ENCODE data around the gene AMD1. TPM values are rescaled to one million over a fixed set of nuclear protein-coding genes. Genes with fewer than 3 reads are reported as not detected.

Gene AMD1
- total RNA-seq, 1 donor from 2014 or later: 84.3 TPM

- no peak overlapping the region for H3K27ac Mint-ChIP-seq
- H3K4me3 Mint-ChIP-seq: no peak overlapping the region
- no peaks in the 10 kb centered on the region for H3K9me3 Mint-ChIP-seq
- no peak for DNase-seq (ENCODE audit: extremely low spot score, unreplicated experiment)
- H3K36me3 Mint-ChIP-seq: no peaks in the 10 kb centered on the region
- TF ChIP-seq CTCF (conservative IDR thresholded peaks at IDR 0.05): no peak
- H3K4me1 Mint-ChIP-seq (ENCODE audit: unreplicated experiment): no peaks in the 10 kb centered on the region
- H3K27me3 Mint-ChIP-seq: no peaks in the 10 kb centered on the region
Observed at GRCh38 chr6:110858016-110858415, 16.6 kb upstream of the AMD1 start.

- Mint-ChIP-seq H3K9me3 (no peaks in the 10 kb centered on the region), H3K27me3 (no peaks in the 10 kb centered on the region), H3K36me3 (no peaks in the 10 kb centered on the region), H3K4me1 (ENCODE audit: unreplicated experiment) (no peaks in the 10 kb centered on the region), H3K27ac (no peak overlapping the region), H3K4me3 (no peak overlapping the region)
- no peak for TF ChIP-seq CTCF (conservative IDR thresholded peaks at IDR 0.05)
- no peak for DNase-seq (ENCODE audit: extremely low spot score, unreplicated experiment)
Observed at GRCh38 chr6:110858562-110859214, 15.9 kb upstream of the AMD1 start.

- DNase-seq (ENCODE audit: extremely low spot score, unreplicated experiment): no peak
- Mint-ChIP-seq H3K4me3 (no peak overlapping the region), H3K27me3 (no peaks in the 10 kb centered on the region), H3K27ac (no peak overlapping the region), H3K9me3 (no peaks in the 10 kb centered on the region), H3K4me1 (ENCODE audit: unreplicated experiment) (no peaks in the 10 kb centered on the region), H3K36me3 (no peaks in the 10 kb centered on the region)
- TF ChIP-seq CTCF (conservative IDR thresholded peaks at IDR 0.05): no peak
Observed at GRCh38 chr6:110859335-110859792, 15.2 kb upstream of the AMD1 start.

- peaks cover 8% of the 10 kb centered on the region for H3K4me1 Mint-ChIP-seq (ENCODE audit: unreplicated experiment)
- H3K36me3 Mint-ChIP-seq: no peaks in the 10 kb centered on the region
- H3K27ac Mint-ChIP-seq: no peak overlapping the region
- no peaks in the 10 kb centered on the region for H3K27me3 Mint-ChIP-seq
- TF ChIP-seq CTCF (conservative IDR thresholded peaks at IDR 0.05): no peak
- H3K9me3 Mint-ChIP-seq: no peaks in the 10 kb centered on the region
- DNase-seq (ENCODE audit: extremely low spot score, unreplicated experiment): no peak
- no peak overlapping the region for H3K4me3 Mint-ChIP-seq
Observed at GRCh38 chr6:110864824-110865223, 9.8 kb upstream of the AMD1 start.

- peak; percentile 73 for DNase-seq (ENCODE audit: extremely low spot score, unreplicated experiment)
- Mint-ChIP-seq H3K9me3 (no peaks in the 10 kb centered on the region), H3K36me3 (no peaks in the 10 kb centered on the region), H3K4me1 (ENCODE audit: unreplicated experiment) (peaks cover 30% of the 10 kb centered on the region), H3K27ac (peak overlapping the region; percentile 99), H3K4me3 (peak overlapping the region; percentile 98), H3K27me3 (peaks cover 2% of the 10 kb centered on the region)
- TF ChIP-seq CTCF (conservative IDR thresholded peaks at IDR 0.05): no peak
Observed at GRCh38 chr6:110874880-110875547, 429 bp downstream of the AMD1 start.
